C4-2B (cell line): ENCODE measurements around the gene ZNF717.

Experiments
- ZFX ChIP-seq: fragments of 450-650 bp; IDR thresholded peaks from 2 replicates; pipeline ENCODE4 v1.6.1; 2017
- TF ChIP-seq, protein P1 (sequence below): fragments of 450-650 bp; conservative IDR thresholded peaks from 2 replicates; pipeline ENCODE4 v1.5.1; 2017; ENCODE audit warnings: mild to moderate bottlenecking

- TF ChIP-seq, protein P1, sequence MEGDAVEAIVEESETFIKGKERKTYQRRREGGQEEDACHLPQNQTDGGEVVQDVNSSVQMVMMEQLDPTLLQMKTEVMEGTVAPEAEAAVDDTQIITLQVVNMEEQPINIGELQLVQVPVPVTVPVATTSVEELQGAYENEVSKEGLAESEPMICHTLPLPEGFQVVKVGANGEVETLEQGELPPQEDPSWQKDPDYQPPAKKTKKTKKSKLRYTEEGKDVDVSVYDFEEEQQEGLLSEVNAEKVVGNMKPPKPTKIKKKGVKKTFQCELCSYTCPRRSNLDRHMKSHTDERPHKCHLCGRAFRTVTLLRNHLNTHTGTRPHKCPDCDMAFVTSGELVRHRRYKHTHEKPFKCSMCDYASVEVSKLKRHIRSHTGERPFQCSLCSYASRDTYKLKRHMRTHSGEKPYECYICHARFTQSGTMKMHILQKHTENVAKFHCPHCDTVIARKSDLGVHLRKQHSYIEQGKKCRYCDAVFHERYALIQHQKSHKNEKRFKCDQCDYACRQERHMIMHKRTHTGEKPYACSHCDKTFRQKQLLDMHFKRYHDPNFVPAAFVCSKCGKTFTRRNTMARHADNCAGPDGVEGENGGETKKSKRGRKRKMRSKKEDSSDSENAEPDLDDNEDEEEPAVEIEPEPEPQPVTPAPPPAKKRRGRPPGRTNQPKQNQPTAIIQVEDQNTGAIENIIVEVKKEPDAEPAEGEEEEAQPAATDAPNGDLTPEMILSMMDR = no peak
- no peak for TF ChIP-seq ZFX
Measured at GRCh38 chr3:75782506-75782905, 2.8 kb downstream of the ZNF717 start.
